ENCODE measurements around the gene WFS1.

DNA sequence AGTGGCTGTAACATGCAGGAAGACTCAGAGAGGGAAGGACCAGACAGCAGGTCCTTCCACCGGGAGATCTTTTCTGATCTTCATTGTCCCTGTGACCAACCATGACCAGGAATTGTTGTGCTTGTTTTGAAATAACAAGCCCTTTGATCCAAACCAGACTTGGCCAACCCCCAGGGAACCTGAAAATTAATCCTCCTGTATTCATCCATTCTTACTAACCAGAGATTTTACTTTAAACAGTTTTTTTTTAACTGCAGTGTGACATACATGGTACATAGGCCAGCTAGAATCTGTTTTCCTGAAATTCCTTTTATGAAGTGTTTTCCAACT is 4.0 kb downstream of the WFS1 start:
- TF ChIP-seq, protein P1, sequence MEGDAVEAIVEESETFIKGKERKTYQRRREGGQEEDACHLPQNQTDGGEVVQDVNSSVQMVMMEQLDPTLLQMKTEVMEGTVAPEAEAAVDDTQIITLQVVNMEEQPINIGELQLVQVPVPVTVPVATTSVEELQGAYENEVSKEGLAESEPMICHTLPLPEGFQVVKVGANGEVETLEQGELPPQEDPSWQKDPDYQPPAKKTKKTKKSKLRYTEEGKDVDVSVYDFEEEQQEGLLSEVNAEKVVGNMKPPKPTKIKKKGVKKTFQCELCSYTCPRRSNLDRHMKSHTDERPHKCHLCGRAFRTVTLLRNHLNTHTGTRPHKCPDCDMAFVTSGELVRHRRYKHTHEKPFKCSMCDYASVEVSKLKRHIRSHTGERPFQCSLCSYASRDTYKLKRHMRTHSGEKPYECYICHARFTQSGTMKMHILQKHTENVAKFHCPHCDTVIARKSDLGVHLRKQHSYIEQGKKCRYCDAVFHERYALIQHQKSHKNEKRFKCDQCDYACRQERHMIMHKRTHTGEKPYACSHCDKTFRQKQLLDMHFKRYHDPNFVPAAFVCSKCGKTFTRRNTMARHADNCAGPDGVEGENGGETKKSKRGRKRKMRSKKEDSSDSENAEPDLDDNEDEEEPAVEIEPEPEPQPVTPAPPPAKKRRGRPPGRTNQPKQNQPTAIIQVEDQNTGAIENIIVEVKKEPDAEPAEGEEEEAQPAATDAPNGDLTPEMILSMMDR (IDR thresholded peaks at IDR 0.05): no peak
- TF ChIP-seq EP300 (IDR thresholded peaks at IDR 0.05): no peak

All from esophagus muscularis mucosa (tissue), 3 donors.